AG09309 (cell line): Measurements from ENCODE around the gene PSMD11.

Experiments
- DNase-seq: peaks from one replicate; pipeline ENCODE4 v3.0.0-alpha.2; 2010; ENCODE audit warnings: low read depth
- H3K4me3 ChIP-seq: 2 replicates; pipeline ENCODE4 v1.5.1; 2011; ENCODE audit warnings: mild to moderate bottlenecking, low read depth, low read length, moderate library complexity; ENCODE audit not compliant: control insufficient read depth
- CTCF ChIP-seq: IDR thresholded peaks from 2 replicates; pipeline ENCODE4 v1.5.1; 2011; ENCODE audit warnings: mild to moderate bottlenecking, low read depth, low read length, inconsistent platforms; ENCODE audit not compliant: insufficient read depth, control insufficient read depth; ENCODE audit errors: missing control alignments

The PSMD11 gene

GRCh38 chr17:32510466-32510865 lies 66.2 kb downstream of the PSMD11 start:
- no peak for DNase-seq
- TF ChIP-seq CTCF: no peak
- H3K4me3 ChIP-seq: no peak overlapping the region

GRCh38 chr17:32512328-32512727 lies 68.0 kb downstream of the PSMD11 start:
- no peak for TF ChIP-seq CTCF

GRCh38 chr17:32513579-32513978 lies 69.3 kb downstream of the PSMD11 start:
- TF ChIP-seq CTCF: no peak
- no peak overlapping the region for H3K4me3 ChIP-seq
- DNase-seq: no peak

More at GRCh38 chr17:32512328-32512727, 68.0 kb downstream of the PSMD11 start:
- no peak overlapping the region for H3K4me3 ChIP-seq
- DNase-seq: no peak

GRCh38 chr17:32514606-32515005 lies 70.3 kb downstream of the PSMD11 start:
- DNase-seq: no peak
- no peak overlapping the region for H3K4me3 ChIP-seq
- TF ChIP-seq CTCF: no peak

- DNase-seq: no peak
- H3K4me3 ChIP-seq: no peak overlapping the region
- TF ChIP-seq CTCF: no peak
These were observed 71.5 kb downstream of the PSMD11 start for GRCh38 chr17:32515677-32516383.

GRCh38 chr17:32516450-32516849 lies 72.1 kb downstream of the PSMD11 start:
- no peak overlapping the region for H3K4me3 ChIP-seq
- no peak for TF ChIP-seq CTCF
- no peak for DNase-seq
